Heart left ventricle (tissue), 16 donors: Measurements from ENCODE around the gene OXSR1. TPM values are rescaled to one million over a fixed set of nuclear protein-coding genes. Genes with fewer than 3 reads are reported as not detected.

Source experiments
- ATAC-seq, 4 donors: fragments of 200-7000 bp; cut with Tn5 transposase; one replicate each; pipeline ENCODE4 v1.9.1; 2020 to 2022; ENCODE audit warnings: moderate library complexity in 4 of 4, mild to moderate bottlenecking in 3 of 4, moderate number of reproducible peaks in 1 of 4
- DNase-seq, 5 donors: peaks; one replicate each; pipeline ENCODE4 v3.0.0-alpha.2; 2020
- H3K27ac ChIP-seq, 12 donors: fragments of 200-600 bp; sonication (generic) in 4 of 12; one replicate each; pipeline versions ENCODE4 v1.5.0 to v1.8.0; 2016 to 2022; ENCODE audit warnings: mild to moderate bottlenecking in 2 of 12
- H3K27me3 ChIP-seq, 9 donors: fragments of 200-600 bp; sonication (generic) in 2 of 9; one replicate each; pipeline versions ENCODE4 v1.5.1 to v1.8.0; 2016 to 2022; ENCODE audit warnings: mild to moderate bottlenecking in 3 of 9
- H3K36me3 ChIP-seq, 9 donors: fragments of 200-600 bp; sonication (generic) in 2 of 9; one replicate each; pipeline versions ENCODE4 v1.5.0 to v1.8.0; 2018 to 2022; ENCODE audit warnings: mild to moderate bottlenecking in 2 of 9
- H3K4me1 ChIP-seq, 12 donors: fragments of 200-600 bp; sonication (generic) in 4 of 12; one replicate each; pipeline versions ENCODE4 v1.5.0 to v1.8.0; 2016 to 2022; ENCODE audit warnings: mild to moderate bottlenecking in 3 of 12
- H3K4me3 ChIP-seq, 12 donors: fragments of 200-600 bp; sonication (generic) in 4 of 12; one replicate each; pipeline versions ENCODE4 v1.5.0 to v1.8.0; 2017 to 2022; ENCODE audit warnings: mild to moderate bottlenecking in 9 of 12, moderate library complexity in 4 of 12
- H3K9me3 ChIP-seq, 12 donors: fragments of 200-600 bp; sonication (generic) in 4 of 12; one replicate each; pipeline versions ENCODE4 v1.5.0 to v1.8.0; 2016 to 2022; ENCODE audit warnings: mild to moderate bottlenecking in 1 of 12
- CTCF ChIP-seq, 12 donors: fragments of 200-600 bp; sonication (generic) in 4 of 12; IDR thresholded peaks; one replicate each; pipeline versions ENCODE4 v1.5.0 to v1.8.0; 2018 to 2022; ENCODE audit warnings: antibody characterized with exemption in 12 of 12, mild to moderate bottlenecking in 5 of 12
- POLR2A ChIP-seq, 2 donors: fragments of 450-650 bp; IDR thresholded peaks; one replicate each; pipeline ENCODE4 v1.6.1; 2017; ENCODE audit warnings: antibody characterized with exemption in 2 of 2, mild to moderate bottlenecking in 2 of 2, moderate library complexity in 2 of 2
- WGBS, 4 donors: extraction: QIAGEN DNeasy Blood & Tissue Kit in 2 of 4; methylation state at CpG; one replicate each; pipeline versions ENCODE4 v1.1.5 to v1.1.7; 2013 to 2018; 5-methylcytosine and 5-hydroxymethylcytosine counted together
- intact Hi-C, 10 donors: fragments of 100-400 bp; cut with DNase I; formaldehyde crosslinking; loops; one replicate each; pipeline versions ENCODE4 v1.11.1 to v1.14.2; 2022
- long read RNA-seq, 3 donors: library from polyadenylated mRNA; unstranded; transcript quantifications; one replicate each; pipeline ENCODE4 v2.0.0, GENCODE V29; 2020 to 2021
- polyA plus RNA-seq, 2 donors: library from polyadenylated mRNA; stranded (reverse); fragments of 200-250 nt; gene quantifications; one replicate each; pipeline ENCODE4 v1.2.3, GENCODE V29; 2013
- total RNA-seq, 9 donors: library from RNA; depleted of rRNA in 2 of 9; stranded (reverse); fragments of >200 nt in 2 of 9; fragmentation: NEBNext Ultra II Directional in 3 of 9; extraction: Animal tissue kit (Norgen Biotek cat#: 25700) in 3 of 9; gene quantifications; one replicate each; pipeline versions ENCODE4 v1.1.0 to v1.2.4, GENCODE V29; 2016 to 2023
- donor health status: ischemic (EF 13 %, LVEDD 7.1; RV severe dilation, severe dysfunction).
- donor health status: healthy with polysubstance abuse.
- donor health status: DM: no; HTN: yes; CAD: no.
- donor health status: DM: no; HTN: no; CAD: no.
- donor health status: ischemic (EF 25% LVEDD 6.9; RV normal size, moderate dysfunction).
- donor health status: ischemic (EF 25% LVEDD 5.7; RV mildly dilated, moderate dysfunction).
- donor health status: healthy.
- donor health status: DM: yes; HTN: yes; CAD: no.
- donor health status: ischemic (EF 35%, LVEDD 5.7; RV mildly dilated, moderate dysfunction).
- donor health status: nonischemic (EF 11% LVEDD 7.7; RV severe dilation, severe dysfunction).
- donor health status: DM: yes; HTN: yes; CAD: no.
- donor health status: PGD.
- donor health status: ischemic (EF 29% LVEDD 5.4; RV normal size, mild dysfunction).
- donor health status: nonischemic (EF 23%, LVEDD 6.1; RV moderate dilation, normal function).

OXSR1 gene
- 10 to 100 TPM; 21.4 to 38.3 (median 31.7) TPM for total RNA-seq
- polyA plus RNA-seq = 10 to 100 TPM; 10.4 to 32.6 TPM
- long read RNA-seq, donor 1, full-length matches to known transcripts = 12 of 26 reads
- long read RNA-seq, donor 1, partial matches to known transcripts = 13 of 26 reads
- long read RNA-seq, donor 1, other reads (novel, unspliced or antisense) = 1 of 26 reads
- long read RNA-seq, donor 2, full-length matches to known transcripts = 6 of 31 reads
- long read RNA-seq, donor 2, partial matches to known transcripts = 22 of 31 reads
- long read RNA-seq, donor 2, other reads (novel, unspliced or antisense) = 3 of 31 reads
- long read RNA-seq, donor 3, full-length matches to known transcripts = 25 of 47 reads
- long read RNA-seq, donor 3, partial matches to known transcripts = 18 of 47 reads
- long read RNA-seq, donor 3, other reads (novel, unspliced or antisense) = 4 of 47 reads

- no peaks in the 10 kb centered on the region for H3K36me3 ChIP-seq
- intact Hi-C loops = loop anchor here in 6 of 10 donors (1.0 to 2.0 kb wide), 3 partner anchors 26 to 28 kb away; partner anchors contain the start of genes ACAA1 (in 5 of the 6) and MYD88 (in 1 of the 6)
- no peaks in the 10 kb centered on the region for H3K9me3 ChIP-seq
- peaks cover 0 to 35% (median 15%) of the 10 kb centered on the region in 12 donors for H3K4me1 ChIP-seq
- DNase-seq (peak; percentile 98 to 100 (median 99)), ATAC-seq (peak; percentile 95 to 98 (median 97))
- H3K27me3 ChIP-seq = no peaks in the 10 kb centered on the region
- 0% methylated on average over 28 to 57 of the region's 57 CpGs for WGBS, 4 donors
- peak; percentile 68 to 82 for TF ChIP-seq POLR2A (IDR thresholded peaks at IDR 0.05)
- no peak for TF ChIP-seq CTCF (IDR thresholded peaks at IDR 0.05)
- H3K4me3 ChIP-seq = peak within 1 kb of the TSS; percentile 65 to 99 (median 91)
- H3K27ac ChIP-seq = peak within 1 kb of the TSS; percentile 89 to 99 (median 97)
Observed at GRCh38 chr3:38164952-38165721, at the start of gene OXSR1. Gene OXSR1 (plus strand): TSS chr3:38165537. CDS start chr3:38165877, 340 bp downstream.

- Histone ChIP-seq H3K27ac (no peak overlapping the region), H3K27me3 (no peaks in the 10 kb centered on the region), H3K4me3 (no peak overlapping the region), H3K9me3 (no peaks in the 10 kb centered on the region), H3K36me3 (peaks cover 0 to 17% (median 13%) of the 10 kb centered on the region in 9 donors), H3K4me1 (peaks cover 0 to 12% (median 0%) of the 10 kb centered on the region in 12 donors)
- WGBS, 4 donors = 73 to 78% (median 74%) methylated on average over 9 of the region's 9 CpGs
- ATAC-seq (no peak), DNase-seq (no peak)
- intact Hi-C loops = loop anchor here in 7 of 10 donors (5.0 to 10.0 kb wide), 7 partner anchors 111 to 369 kb away; partner anchors contain the start of gene XYLB (in 2 of the 7)
- TF ChIP-seq CTCF (IDR thresholded peaks at IDR 0.05) (no peak), POLR2A (IDR thresholded peaks at IDR 0.05) (no peak)
Observed at GRCh38 chr3:38115645-38116427, 49.5 kb upstream of the OXSR1 start.

GRCh38 chr3:38116471-38117162 is 48.7 kb upstream of the OXSR1 start:
- Histone ChIP-seq H3K4me3 (no peak overlapping the region), H3K27me3 (no peaks in the 10 kb centered on the region), H3K9me3 (no peaks in the 10 kb centered on the region), H3K4me1 (peaks cover 0 to 12% (median 0%) of the 10 kb centered on the region in 12 donors), H3K27ac (no peak overlapping the region), H3K36me3 (peaks cover 0 to 25% (median 21%) of the 10 kb centered on the region in 9 donors)
- DNase-seq = peak in 1 of 5 donors; percentile 52
- TF ChIP-seq CTCF (IDR thresholded peaks at IDR 0.05) = no peak
- no peak for TF ChIP-seq POLR2A (IDR thresholded peaks at IDR 0.05)
- WGBS, 4 donors = 82 to 91% (median 90%) methylated on average over 7 to 12 of the region's 12 CpGs
- intact Hi-C loops = loop anchor here in 7 of 10 donors (5.0 to 10.0 kb wide), 7 partner anchors 112 to 368 kb away; partner anchors contain the start of gene XYLB (in 2 of the 7)
- ATAC-seq = peak in 1 of 4 donors; percentile 6
